Transverse colon (tissue), 4 donors: ENCODE data around the gene STEAP2.

ENCODE experiments used
- POLR2A ChIP-seq: fragments of 450-650 bp; IDR thresholded peaks from one replicate; pipeline ENCODE4 v1.6.1; 2016; ENCODE audit warnings: antibody characterized with exemption, mild to moderate bottlenecking, moderate library complexity
- POLR2AphosphoS5 ChIP-seq, 3 donors: sonication (generic); formaldehyde crosslinking; IDR thresholded peaks; one replicate each; pipeline ENCODE4 v1.6.1; 2016; ENCODE audit warnings: antibody characterized with exemption in 3 of 3
- TF ChIP-seq, protein P1 (sequence below), 5 experiments: fragments of 200-600 bp in 3 of 5; fragments of 450-650 bp in 2 of 5; sonication (generic) in 3 of 5; IDR thresholded peaks; 1 replicate in 2 of 5; 2 replicates in 3 of 5; pipeline ENCODE4 v1.5.1; 2016 to 2017; ENCODE audit warnings: antibody characterized with exemption in 5 of 5, inconsistent platforms in 3 of 5, mild to moderate bottlenecking in 2 of 5, moderate library complexity in 1 of 5

DNA sequence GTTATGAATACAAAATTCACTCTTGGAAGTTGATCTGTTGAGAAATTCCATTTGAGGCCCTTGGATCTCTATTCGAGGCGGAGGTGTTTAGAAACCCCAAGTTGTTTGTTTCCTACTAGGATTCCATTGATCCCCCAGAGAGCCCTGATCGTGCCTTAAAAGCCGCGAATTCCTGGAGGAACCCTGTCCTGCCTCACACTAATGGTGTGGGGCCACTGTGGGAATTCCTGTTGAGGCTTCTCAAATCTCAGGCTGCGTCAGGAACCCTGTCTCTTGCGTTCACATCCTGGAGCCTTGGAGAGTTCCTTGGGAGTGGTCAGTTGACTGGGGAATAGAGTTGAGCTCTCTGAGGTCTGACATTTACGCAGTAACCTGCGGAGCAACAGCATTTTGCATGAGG is 34.6 kb downstream of the STEAP2 start:
- TF ChIP-seq POLR2AphosphoS5 (IDR thresholded peaks at IDR 0.05) = no peak
- TF ChIP-seq, protein P1, sequence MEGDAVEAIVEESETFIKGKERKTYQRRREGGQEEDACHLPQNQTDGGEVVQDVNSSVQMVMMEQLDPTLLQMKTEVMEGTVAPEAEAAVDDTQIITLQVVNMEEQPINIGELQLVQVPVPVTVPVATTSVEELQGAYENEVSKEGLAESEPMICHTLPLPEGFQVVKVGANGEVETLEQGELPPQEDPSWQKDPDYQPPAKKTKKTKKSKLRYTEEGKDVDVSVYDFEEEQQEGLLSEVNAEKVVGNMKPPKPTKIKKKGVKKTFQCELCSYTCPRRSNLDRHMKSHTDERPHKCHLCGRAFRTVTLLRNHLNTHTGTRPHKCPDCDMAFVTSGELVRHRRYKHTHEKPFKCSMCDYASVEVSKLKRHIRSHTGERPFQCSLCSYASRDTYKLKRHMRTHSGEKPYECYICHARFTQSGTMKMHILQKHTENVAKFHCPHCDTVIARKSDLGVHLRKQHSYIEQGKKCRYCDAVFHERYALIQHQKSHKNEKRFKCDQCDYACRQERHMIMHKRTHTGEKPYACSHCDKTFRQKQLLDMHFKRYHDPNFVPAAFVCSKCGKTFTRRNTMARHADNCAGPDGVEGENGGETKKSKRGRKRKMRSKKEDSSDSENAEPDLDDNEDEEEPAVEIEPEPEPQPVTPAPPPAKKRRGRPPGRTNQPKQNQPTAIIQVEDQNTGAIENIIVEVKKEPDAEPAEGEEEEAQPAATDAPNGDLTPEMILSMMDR (IDR thresholded peaks at IDR 0.05) = no peak
- TF ChIP-seq POLR2A = no peak
